Measurements from ENCODE around the gene RAD9A.

RAD9A gene

DNA sequence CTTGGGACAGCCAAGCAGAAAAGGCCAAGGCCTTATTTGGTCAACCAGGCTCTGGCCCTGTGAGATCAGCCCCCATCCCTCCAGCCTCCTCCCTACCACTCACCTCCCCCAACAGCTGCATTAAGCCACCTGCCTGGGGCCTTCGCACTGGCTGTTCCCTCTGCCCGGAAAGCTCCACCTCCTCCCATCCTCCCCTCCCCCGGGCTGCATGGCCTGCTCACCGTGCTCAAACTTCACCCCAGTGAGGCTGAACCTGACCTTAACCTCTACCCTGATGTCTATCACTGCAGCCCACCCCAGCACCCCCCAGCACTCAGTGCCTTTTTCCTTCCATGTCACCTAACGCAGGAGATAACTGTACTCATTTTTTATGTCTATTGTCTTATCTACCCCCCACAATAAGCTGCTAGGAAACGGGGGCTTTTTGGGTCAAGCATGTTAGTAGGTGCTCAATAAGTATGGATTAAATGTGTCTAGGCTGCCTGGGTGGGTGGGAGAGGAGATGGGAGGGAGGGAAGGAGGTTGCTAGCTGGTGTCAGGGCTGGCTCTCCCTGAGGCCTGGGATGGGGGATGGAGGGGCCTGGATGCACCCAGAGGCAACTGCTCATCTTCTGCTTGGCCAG lies 44.8 kb downstream of the RAD9A start (continued):
- TF ChIP-seq, protein P1, sequence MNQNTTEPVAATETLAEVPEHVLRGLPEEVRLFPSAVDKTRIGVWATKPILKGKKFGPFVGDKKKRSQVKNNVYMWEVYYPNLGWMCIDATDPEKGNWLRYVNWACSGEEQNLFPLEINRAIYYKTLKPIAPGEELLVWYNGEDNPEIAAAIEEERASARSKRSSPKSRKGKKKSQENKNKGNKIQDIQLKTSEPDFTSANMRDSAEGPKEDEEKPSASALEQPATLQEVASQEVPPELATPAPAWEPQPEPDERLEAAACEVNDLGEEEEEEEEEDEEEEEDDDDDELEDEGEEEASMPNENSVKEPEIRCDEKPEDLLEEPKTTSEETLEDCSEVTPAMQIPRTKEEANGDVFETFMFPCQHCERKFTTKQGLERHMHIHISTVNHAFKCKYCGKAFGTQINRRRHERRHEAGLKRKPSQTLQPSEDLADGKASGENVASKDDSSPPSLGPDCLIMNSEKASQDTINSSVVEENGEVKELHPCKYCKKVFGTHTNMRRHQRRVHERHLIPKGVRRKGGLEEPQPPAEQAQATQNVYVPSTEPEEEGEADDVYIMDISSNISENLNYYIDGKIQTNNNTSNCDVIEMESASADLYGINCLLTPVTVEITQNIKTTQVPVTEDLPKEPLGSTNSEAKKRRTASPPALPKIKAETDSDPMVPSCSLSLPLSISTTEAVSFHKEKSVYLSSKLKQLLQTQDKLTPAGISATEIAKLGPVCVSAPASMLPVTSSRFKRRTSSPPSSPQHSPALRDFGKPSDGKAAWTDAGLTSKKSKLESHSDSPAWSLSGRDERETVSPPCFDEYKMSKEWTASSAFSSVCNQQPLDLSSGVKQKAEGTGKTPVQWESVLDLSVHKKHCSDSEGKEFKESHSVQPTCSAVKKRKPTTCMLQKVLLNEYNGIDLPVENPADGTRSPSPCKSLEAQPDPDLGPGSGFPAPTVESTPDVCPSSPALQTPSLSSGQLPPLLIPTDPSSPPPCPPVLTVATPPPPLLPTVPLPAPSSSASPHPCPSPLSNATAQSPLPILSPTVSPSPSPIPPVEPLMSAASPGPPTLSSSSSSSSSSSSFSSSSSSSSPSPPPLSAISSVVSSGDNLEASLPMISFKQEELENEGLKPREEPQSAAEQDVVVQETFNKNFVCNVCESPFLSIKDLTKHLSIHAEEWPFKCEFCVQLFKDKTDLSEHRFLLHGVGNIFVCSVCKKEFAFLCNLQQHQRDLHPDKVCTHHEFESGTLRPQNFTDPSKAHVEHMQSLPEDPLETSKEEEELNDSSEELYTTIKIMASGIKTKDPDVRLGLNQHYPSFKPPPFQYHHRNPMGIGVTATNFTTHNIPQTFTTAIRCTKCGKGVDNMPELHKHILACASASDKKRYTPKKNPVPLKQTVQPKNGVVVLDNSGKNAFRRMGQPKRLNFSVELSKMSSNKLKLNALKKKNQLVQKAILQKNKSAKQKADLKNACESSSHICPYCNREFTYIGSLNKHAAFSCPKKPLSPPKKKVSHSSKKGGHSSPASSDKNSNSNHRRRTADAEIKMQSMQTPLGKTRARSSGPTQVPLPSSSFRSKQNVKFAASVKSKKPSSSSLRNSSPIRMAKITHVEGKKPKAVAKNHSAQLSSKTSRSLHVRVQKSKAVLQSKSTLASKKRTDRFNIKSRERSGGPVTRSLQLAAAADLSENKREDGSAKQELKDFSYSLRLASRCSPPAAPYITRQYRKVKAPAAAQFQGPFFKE (tag by site-specific recombination; IDR thresholded peaks at IDR 0.05; ENCODE audit: borderline replicate concordance) = no peak
- no peak for TF ChIP-seq ZNF654 (tag by site-specific recombination; IDR thresholded peaks at IDR 0.05; ENCODE audit: low read depth)
- no peak for TF ChIP-seq REPIN1 (tag by site-specific recombination; IDR thresholded peaks at IDR 0.05; ENCODE audit: low read depth)
- TF ChIP-seq, protein P2, sequence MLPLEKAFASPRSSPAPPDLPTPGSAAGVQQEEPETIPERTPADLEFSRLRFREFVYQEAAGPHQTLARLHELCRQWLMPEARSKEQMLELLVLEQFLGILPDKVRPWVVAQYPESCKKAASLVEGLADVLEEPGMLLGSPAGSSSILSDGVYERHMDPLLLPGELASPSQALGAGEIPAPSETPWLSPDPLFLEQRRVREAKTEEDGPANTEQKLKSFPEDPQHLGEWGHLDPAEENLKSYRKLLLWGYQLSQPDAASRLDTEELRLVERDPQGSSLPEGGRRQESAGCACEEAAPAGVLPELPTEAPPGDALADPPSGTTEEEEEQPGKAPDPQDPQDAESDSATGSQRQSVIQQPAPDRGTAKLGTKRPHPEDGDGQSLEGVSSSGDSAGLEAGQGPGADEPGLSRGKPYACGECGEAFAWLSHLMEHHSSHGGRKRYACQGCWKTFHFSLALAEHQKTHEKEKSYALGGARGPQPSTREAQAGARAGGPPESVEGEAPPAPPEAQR (tag by site-specific recombination; IDR thresholded peaks at IDR 0.05) = no peak
- TF ChIP-seq KLF10 (tag by site-specific recombination; IDR thresholded peaks at IDR 0.05) = no peak
- no peak for TF ChIP-seq ZNF670 (tag by site-specific recombination; IDR thresholded peaks at IDR 0.05; ENCODE audit: low read depth)
- TF ChIP-seq ZNF791 (tag by site-specific recombination; IDR thresholded peaks at IDR 0.05) = no peak
- TF ChIP-seq ZNF302 (tag by site-specific recombination; IDR thresholded peaks at IDR 0.05; ENCODE audit: low read depth) = no peak
- TF ChIP-seq, protein P3, sequence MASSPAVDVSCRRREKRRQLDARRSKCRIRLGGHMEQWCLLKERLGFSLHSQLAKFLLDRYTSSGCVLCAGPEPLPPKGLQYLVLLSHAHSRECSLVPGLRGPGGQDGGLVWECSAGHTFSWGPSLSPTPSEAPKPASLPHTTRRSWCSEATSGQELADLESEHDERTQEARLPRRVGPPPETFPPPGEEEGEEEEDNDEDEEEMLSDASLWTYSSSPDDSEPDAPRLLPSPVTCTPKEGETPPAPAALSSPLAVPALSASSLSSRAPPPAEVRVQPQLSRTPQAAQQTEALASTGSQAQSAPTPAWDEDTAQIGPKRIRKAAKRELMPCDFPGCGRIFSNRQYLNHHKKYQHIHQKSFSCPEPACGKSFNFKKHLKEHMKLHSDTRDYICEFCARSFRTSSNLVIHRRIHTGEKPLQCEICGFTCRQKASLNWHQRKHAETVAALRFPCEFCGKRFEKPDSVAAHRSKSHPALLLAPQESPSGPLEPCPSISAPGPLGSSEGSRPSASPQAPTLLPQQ (tag by site-specific recombination; IDR thresholded peaks at IDR 0.05) = no peak
- peak; percentile 73 for TF ChIP-seq GLIS2 (tag by site-specific recombination; IDR thresholded peaks at IDR 0.05)
- TF ChIP-seq ZNF112 (tag by site-specific recombination; IDR thresholded peaks at IDR 0.05) = no peak
- TF ChIP-seq SP3 (tag by site-specific recombination; IDR thresholded peaks at IDR 0.05) = peak; percentile 54
- no peak for TF ChIP-seq ZNF768 (tag by site-specific recombination; IDR thresholded peaks at IDR 0.05)
- TF ChIP-seq KLF1 (tag by site-specific recombination; IDR thresholded peaks at IDR 0.05) = peak; percentile 44; the same call in 1 of the 2 replicates
- no peak for TF ChIP-seq ZNF544 (tag by site-specific recombination; IDR thresholded peaks at IDR 0.05)
- no peak for TF ChIP-seq MYNN (tag by site-specific recombination; IDR thresholded peaks at IDR 0.05; ENCODE audit: borderline replicate concordance)
- no peak for TF ChIP-seq ZNF354C (tag by site-specific recombination; IDR thresholded peaks at IDR 0.05; ENCODE audit: borderline replicate concordance, low read depth)
- TF ChIP-seq EGR2 (tag by site-specific recombination; IDR thresholded peaks at IDR 0.05; ENCODE audit: low read depth) = peak; percentile 55; the same call in 1 of the 2 replicates
- no peak for TF ChIP-seq ZNF514 (tag by site-specific recombination; IDR thresholded peaks at IDR 0.05)
- TF ChIP-seq KLF9 (tag by site-specific recombination; IDR thresholded peaks at IDR 0.05; ENCODE audit: low read depth) = no peak
- 0 out of 2 replicates have a peak, but pooled peaks have one; percentile 54 for TF ChIP-seq BCL11A (tag by site-specific recombination; IDR thresholded peaks at IDR 0.05; ENCODE audit: low read depth)
- TF ChIP-seq OSR2 (tag by site-specific recombination; IDR thresholded peaks at IDR 0.05) = no peak
- no peak for TF ChIP-seq ZNF23 (tag by site-specific recombination; IDR thresholded peaks at IDR 0.05; ENCODE audit: borderline replicate concordance)
- no peak for TF ChIP-seq ZNF624 (tag by site-specific recombination; IDR thresholded peaks at IDR 0.05)
- TF ChIP-seq ZNF274 (IDR thresholded peaks at IDR 0.05; ENCODE audit: low read length) = no peak
- TF ChIP-seq ZNF274 (tag by site-specific recombination; IDR thresholded peaks at IDR 0.05; ENCODE audit: borderline replicate concordance) = no peak
- TF ChIP-seq, protein P4, sequence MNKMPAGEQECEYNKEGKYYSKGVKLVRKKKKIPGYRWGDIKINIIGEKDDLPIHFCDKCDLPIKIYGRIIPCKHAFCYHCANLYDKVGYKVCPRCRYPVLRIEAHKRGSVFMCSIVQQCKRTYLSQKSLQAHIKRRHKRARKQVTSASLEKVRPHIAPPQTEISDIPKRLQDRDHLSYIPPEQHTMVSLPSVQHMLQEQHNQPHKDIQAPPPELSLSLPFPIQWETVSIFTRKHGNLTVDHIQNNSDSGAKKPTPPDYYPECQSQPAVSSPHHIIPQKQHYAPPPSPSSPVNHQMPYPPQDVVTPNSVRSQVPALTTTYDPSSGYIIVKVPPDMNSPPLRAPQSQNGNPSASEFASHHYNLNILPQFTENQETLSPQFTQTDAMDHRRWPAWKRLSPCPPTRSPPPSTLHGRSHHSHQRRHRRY (tag by site-specific recombination; IDR thresholded peaks at IDR 0.05) = no peak
- no peak for TF ChIP-seq SETDB1 (IDR thresholded peaks at IDR 0.05; ENCODE audit: insufficient read length, low read length)
- no peak for TF ChIP-seq ZNF169 (tag by site-specific recombination; IDR thresholded peaks at IDR 0.05)
- TF ChIP-seq, protein P5, sequence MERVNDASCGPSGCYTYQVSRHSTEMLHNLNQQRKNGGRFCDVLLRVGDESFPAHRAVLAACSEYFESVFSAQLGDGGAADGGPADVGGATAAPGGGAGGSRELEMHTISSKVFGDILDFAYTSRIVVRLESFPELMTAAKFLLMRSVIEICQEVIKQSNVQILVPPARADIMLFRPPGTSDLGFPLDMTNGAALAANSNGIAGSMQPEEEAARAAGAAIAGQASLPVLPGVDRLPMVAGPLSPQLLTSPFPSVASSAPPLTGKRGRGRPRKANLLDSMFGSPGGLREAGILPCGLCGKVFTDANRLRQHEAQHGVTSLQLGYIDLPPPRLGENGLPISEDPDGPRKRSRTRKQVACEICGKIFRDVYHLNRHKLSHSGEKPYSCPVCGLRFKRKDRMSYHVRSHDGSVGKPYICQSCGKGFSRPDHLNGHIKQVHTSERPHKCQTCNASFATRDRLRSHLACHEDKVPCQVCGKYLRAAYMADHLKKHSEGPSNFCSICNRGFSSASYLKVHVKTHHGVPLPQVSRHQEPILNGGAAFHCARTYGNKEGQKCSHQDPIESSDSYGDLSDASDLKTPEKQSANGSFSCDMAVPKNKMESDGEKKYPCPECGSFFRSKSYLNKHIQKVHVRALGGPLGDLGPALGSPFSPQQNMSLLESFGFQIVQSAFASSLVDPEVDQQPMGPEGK (tag by site-specific recombination; IDR thresholded peaks at IDR 0.05) = peak; percentile 70

Data from HEK293 (cell line).